Measurements from ENCODE around the gene PLEKHO2.
"Not testable (repeated sequence)": the region's sequence is repeated elsewhere in the genome, so short reads cannot be mapped to it uniquely, and the experiment has no call there.

Gene PLEKHO2, protein sequence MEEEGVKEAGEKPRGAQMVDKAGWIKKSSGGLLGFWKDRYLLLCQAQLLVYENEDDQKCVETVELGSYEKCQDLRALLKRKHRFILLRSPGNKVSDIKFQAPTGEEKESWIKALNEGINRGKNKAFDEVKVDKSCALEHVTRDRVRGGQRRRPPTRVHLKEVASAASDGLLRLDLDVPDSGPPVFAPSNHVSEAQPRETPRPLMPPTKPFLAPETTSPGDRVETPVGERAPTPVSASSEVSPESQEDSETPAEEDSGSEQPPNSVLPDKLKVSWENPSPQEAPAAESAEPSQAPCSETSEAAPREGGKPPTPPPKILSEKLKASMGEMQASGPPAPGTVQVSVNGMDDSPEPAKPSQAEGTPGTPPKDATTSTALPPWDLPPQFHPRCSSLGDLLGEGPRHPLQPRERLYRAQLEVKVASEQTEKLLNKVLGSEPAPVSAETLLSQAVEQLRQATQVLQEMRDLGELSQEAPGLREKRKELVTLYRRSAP

DNA sequence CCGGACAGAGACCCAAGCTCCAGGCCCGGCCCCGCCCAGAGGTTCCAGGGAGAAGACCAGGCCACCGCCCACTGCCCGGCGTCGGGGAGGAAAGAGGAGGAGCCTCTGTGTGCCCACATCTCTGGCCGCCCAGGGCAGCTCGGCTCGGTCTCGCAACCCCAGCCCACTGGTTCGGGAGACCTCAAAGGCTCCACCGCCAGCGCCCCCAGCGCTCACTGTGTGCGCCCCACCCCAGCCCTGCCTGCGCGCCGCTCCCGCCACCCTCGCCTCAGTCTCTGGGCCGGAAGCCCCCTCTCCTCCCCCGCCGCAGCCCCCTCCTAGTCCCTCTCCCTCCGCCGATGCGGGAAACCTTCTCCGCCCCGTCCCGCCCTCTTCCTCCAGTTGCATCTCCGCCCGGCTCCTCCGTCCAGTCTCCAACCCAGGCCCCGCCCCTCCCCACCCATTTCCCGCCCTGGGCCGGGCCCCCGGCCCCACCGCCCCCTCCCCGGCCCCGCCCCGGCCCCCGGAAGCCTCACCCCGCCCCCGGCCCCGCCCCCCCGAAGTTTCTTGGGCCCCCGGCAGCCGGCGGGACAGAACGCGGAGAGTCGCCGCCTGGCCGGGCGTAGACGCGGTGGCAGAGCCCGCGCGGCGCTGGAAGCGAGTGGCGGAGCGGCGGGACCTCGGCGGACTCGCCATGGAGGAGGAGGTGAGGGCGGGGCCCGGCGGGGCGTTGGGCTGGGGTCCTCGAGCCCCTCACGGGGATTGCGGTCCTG lies at the start of gene PLEKHO2:
TSS of gene PLEKHO2 (plus strand) at position 572 of the 752 bp plus-strand sequence. CDS start at position 674, 102 bp downstream.
- peak; percentile 92 for DNase-seq

DNA sequence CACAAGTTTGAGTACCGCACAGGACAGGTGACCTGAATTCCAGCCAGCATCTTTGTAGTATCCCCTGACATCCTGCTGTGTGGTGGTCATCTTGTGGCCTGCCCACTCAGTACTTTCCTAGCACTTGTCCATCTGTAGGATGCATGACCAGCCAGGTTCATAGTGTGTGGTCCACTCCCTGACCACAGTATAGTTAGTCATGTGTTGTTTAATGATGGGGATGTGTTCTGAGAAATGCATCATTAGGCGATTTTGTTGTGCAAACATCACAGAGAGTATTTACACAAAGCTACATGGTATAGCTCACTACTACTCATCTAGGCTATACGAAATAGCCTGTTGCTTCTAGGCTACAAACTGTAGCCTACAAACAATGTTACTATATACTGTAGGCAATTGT lies 49.4 kb upstream of the PLEKHO2 start:
- no peak for DNase-seq

DNA sequence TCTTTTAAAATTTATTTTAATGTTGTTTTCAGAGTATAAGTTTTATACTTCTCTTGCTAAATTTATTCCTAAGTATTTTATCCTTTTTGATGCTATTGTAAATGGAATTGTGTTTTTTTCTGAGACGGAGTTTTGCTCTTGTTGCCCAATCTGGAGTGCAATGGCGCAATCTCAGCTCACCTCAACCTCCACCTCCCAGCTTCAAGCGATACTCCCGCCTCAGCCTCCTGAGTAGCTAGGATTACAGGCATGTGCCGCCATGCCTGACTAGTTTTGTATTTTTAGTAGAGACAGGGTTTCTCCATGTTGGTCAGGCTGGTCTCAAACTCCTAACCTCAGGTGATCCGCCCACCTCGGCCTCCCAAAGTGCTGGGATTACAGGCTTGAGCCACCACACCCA lies 46.4 kb upstream of the PLEKHO2 start:
- not testable (repeated sequence) for DNase-seq

DNA sequence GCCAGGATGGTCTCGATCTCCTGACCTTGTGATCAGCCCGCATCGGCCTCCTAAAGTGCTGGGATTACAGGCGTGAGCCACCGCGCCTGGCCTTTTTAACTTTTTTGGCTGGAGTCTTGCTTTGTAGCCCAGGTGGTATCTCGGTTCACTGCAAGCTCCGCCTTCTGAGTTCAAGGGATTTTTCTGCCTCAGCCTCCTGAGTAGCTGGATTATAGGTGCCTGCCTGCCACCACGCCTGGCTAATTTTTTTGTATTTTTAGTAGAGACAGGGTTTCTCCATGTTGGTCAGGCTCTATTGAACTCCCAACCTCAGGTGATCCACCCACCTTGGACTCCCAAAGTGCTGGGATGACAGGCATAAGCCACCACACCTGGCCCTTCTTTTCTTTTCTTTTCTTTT lies 45.8 kb upstream of the PLEKHO2 start:
- DNase-seq, result not testable (repeated sequence)

DNA sequence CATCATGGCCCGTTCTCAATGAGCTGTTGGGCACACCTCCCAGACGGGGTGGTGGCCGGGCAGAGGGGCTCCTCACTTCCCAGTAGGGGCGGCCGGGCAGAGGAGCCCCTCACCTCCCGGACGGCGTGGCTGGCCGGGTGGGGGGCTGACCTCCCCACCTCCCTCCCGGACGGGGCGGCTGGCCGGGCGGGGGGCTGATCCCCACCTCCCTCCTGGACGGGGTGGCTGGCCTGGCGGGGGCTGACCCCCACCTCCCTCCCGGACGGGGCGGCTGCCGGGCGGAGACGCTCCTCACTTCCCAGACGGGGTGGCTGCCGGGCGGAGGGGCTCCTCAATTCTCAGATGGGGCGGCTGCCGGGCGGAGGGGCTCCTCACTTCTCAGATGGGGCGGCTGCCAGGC lies 42.8 kb upstream of the PLEKHO2 start:
- not testable (repeated sequence) for DNase-seq

DNA sequence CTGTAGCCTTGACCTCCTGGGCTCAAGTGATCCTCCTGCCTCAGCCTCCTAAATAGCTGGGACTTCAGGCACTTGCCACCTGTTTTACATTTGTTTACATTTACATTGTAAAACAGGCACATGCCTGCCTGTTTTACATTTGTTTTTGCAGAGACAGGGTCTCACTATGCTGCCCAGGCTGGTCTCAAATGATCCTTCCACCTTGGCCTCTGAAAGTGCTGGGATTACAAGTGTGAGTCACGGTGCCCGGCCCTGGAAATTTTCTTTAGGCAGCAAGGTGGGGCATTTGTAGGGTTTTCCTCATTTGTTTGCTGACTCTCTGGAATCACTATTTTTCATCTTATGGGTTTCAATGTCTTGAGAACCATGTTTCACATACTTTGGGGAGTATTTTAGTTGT lies 41.2 kb upstream of the PLEKHO2 start:
- DNase-seq, result no peak

DNA sequence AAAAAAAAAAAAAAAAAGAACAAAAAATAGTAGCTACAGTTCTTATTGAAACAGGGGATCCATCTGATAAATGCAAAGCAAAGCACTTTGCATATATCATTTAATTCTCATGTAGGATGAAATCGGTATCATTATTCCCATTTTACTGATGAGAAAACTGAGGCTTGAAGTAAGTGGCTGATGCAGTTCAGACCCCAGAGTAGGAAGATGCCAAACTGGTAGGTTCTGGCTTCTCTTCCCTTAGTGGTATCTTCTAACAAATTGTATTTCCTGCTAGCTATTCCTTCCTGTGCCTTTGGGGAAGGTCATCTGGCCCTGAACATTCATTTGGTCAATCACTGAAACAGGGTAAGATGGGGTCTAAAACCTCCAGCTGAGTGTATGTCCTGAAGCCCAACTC lies 38.2 kb upstream of the PLEKHO2 start:
- DNase-seq, result no peak

DNA sequence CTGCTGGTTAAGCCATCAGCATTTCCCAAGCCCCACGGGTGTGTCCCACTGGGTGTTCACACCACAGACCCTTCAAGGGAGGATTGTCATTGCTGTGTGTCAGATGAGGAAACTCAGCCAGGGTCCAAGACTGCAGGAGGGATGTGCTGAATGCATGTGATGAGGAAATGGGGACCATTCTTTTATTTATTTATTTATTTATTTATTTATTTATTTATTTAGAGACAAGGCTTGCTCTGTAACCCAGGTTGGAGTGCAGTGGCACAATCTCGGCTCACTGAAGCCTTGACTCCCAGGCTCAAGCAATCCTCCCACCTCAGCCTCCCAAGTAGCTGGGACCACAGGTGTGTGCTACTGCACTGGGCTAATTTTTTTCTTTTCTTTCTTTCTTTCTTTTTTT lies 37.1 kb upstream of the PLEKHO2 start:
- DNase-seq, result no peak

DNA sequence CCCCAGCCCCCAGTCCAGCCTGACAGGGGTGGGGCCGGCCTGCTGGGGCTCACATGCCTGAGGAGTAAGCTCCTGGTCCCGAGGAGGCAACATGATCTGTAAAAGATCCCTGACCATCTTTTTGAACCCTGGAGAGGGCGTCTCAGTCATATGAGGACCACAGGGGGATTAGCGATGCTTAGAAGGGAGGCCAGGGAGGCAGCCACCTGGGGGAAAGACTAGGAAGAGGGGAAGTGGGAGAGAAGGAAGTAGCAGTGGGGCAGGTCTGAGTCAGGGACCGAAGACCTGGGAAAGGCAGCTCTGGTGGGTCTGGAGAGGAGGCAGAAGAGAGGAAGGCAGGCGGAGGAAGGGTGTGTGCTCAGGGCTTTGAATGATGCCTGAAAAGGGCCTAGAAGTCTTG lies 35.2 kb upstream of the PLEKHO2 start:
- no peak for DNase-seq

DNA sequence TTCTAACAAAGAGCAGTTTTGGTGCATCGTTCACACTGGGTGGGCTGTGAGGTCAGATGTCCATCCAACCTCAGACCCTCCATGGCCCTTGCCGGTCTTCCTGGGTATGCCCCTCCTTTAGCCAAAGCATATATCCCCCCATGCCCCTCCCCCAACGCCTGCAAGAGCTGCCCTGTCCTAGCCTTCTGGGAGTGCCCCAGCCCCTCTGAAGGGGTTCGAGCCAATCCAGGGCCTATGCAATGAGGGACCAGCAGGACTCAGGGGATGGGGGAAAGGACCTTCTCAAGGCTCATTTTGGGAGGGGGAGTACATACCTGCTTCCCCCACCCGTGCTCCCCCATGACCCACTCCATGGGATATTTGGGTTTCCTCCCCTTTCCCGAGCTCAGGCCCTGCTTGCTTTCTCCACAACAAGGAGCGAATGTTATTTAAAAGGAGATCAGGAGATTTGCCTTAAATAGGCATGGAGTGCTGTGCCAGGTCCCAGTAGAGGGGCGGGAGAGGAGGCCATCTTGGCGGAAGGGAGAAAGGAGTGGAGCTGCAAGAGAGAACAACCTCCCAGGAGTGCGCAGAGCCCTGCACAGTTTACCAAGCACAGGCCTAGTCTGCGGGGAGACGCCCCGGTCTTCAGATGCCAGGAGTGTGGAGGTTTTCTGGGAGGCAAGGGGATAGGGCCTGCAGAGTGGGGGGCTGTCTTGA lies 34.5 kb upstream of the PLEKHO2 start:
- DNase-seq, result no peak

DNA sequence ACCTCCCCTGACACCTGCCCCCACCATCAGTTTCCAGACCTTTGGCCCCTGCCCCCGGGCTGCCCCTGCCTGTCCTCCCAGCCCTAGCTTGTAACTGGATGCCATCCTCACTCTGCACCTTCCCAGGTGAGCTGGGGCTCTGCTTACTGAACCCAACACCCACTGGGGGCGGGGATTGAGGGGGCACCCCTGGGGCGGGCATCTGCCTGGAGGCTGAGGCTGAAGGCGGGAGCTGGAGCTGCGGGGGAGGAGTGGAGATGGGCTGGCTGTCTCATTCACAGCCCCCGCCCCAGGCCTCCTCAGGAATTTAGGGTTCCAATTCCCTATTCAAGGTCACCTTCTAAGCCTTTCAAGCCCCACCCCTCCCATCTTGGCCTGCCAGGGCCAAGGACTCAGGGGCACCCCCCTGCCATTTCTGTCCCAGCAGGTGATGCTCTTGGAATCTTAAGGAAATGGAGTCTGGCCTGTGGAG lies 33.9 kb upstream of the PLEKHO2 start:
- no peak for DNase-seq

DNA sequence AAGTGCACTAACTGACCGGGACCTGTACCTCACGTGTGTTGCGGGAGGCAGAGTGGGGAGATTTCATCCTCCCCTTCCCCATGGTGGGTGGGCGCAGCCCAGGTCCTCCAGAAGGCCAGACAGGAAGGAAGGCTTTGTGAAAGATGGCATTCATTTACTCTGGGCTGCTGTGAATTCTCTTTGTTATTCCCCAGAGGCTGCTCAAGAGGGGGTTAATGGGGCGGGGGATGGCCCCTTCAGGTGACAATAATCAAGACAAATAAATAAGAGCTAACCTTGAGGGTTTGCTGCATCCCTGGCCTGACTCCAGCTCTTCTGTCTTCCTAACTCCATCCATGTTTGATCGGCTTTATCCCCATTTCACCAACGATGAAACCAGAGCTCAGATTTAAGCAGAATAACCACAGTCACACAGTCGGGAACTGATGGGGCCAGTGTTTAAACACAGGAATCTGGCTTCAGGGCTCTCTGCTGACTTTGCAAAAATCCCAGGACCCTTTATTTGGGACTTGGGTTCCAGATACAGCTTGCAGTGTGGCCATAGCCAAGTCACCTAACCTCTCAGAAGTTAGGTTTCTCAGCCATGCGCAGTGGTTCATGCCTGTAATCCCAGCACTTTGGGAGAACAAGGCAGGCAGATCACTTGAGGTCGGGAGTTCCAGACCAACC lies 32.8 kb upstream of the PLEKHO2 start:
- DNase-seq, result no peak

DNA sequence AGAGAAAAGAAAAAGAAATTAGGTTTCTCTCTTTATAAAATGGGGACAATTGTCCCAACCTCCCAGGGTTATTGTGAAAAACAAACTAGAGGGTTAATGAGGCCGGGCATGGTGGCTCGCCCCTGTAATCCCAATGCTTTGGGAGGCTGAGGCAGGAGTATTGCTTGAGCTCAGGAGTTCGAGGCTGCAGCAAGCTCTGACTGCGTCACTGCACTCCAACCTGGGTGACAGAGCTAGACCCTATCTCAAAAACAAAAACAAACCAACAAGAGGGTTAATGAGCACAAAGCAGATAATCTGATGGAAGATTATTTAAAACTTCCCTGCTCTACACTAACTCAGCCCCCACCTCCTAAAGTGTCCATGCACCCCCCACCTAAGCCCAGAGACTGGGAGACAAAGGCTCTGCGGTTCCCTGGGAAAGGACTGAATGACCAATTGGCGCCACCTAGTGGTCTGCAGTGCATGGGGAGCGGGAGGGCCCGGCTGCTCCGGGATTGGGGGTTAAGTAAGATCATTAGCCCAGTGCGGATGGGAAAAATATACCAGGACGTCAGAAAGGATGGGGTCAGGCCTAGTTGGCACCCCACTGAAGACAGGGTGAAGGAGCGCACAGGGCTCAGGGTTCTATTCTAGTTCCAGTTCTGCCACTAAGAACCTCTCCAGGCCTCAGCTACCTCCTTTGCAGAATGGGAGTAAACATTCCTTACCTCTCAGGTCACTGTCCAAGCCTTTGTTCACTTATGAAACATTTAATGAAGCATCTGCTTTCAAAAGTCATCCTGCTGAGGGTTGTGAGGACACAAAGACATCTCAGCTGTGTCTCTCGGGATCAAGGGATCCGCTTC lies 31.8 kb upstream of the PLEKHO2 start:
- peak; percentile 72 for DNase-seq

DNA sequence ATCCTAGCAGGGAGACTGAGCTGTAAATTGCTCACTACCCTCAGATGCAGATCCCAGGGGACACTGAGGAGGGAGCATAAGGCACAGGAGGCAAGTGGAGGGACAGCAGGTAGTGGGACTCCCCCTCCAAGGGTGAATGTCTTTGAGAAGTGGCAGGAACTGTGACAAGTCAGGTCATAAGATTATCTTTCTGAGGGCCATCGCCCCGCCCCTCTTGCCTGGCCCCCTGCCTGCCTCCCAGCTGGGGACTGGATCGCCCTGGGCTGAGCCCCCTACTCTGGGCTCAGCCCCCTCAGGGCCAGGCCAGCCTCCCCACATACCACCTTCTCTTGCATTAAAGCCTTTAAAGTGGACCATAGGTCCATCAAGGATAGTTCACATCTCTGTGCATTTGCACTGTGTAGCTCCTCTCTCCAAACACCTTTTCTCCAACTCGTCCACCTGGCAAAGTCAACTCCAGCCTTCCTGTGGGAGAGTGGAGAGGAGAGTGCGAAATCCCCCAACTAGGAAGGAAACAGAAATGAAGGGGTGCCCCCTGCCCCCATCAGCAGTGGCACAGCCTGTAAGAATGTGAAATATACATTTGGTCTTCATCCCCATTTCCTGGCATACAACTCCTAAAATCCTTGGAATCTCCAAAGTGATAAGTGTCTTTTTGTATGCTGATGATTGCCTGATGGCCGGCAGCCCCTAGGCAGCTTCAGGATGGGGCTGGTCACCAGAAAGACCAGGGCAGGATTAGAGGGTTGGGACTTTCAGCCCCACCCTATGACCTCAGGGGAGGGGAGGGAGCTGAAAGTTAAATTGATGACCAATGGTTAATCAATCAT lies 31.0 kb upstream of the PLEKHO2 start:
- DNase-seq, result no peak

DNA sequence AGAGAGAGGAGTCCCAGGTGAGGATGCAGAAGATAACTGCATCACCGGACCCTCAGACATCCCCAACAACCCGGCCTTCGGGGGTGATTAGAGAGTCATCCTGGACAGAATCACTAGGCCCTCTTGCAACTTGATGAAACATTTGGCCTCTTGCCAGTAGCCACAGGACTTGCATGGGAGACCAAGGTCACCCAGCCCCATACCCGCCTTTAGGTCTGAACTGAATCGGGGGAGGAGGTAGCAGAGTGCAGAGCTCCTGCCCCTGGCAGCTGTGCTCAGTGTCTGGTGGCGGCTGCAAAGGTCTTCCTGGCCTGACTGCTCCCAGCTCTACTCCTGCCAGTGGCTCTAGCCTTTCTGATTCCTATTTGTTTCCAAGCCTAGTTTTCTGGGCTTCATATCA lies 28.6 kb upstream of the PLEKHO2 start:
- DNase-seq, result peak; percentile 25

DNA sequence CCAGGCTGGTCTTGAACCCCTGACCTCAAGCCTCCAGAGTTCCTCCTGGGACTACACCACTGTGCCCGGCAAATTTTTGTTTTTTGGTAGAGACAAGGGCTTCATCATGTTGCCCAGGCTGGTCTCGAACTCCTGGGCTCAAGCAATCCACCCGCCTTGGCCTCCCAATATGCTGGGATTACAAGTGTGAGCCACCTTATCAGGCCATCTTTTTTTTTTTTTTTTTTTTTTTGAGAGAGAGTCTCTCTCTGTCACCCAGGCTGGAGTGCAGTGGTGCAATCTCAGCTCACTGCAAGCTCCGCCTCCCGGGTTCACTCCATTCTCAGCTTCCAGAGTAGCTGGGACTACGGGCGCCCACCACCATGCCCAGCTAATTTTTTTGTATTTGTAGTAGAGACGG lies 27.4 kb upstream of the PLEKHO2 start:
- DNase-seq, result not testable (repeated sequence)

DNA sequence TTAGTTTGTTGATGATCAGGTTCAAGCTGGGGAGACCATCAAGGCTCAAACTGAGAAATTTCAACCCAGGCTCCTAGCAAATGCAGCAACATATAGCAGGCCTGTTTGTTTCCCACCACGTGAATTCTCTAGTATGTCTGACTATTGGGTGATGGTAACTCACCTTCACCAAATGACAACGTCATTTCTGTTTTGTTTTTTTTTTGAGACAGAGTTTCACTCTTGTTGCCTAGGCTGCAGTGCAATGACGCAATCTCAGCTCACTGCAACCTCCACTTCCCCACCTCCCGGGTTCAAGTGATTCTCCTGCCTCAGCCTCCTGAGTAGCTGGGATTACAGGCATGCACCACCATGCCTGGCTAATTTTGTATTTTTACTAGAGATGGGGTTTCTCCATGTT lies 26.8 kb upstream of the PLEKHO2 start:
- DNase-seq, result not testable (repeated sequence)

DNA sequence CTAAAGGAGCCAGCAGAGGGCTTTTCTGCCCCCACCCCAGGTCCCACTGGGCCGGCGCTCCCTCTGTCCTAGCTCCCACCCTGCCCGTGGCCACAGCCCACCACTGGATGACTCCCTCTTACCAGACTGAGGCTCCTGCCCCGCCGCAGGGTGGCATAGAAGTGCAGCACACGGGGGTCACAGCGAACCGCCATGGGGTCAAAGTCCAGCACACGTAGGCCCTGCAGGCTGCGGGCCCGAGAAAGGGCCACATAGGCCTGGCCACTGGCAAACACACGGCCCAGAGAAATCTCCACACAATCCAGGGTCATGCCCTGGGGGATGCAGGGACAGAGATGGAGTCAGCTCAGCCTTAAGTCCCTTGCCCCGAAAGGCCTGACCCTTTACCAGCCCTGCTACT lies 25.3 kb upstream of the PLEKHO2 start:
- DNase-seq, result no peak

DNA sequence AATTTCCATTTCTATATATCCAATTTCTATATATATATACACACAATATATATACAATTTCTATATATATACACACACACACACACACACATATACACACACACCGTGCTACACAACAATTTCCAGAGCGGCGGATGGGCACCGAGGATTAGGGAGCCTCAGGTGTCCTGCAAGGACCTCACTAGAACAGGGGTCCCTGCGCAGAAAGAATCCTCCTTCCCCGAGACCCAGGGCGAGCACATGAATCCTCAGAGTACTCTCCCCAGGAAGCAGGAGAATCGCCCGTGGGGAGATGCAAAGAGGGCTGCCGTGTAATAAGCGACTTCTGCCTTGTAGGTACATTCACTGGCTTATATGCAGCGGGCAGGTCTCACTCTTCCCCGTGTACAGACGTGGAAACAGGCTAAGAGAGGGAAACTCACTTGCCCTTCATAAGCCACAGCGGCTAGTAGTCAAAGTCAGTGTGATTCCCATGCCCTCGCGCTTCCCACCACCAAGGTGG lies 16.7 kb upstream of the PLEKHO2 start:
- no peak for DNase-seq

DNA sequence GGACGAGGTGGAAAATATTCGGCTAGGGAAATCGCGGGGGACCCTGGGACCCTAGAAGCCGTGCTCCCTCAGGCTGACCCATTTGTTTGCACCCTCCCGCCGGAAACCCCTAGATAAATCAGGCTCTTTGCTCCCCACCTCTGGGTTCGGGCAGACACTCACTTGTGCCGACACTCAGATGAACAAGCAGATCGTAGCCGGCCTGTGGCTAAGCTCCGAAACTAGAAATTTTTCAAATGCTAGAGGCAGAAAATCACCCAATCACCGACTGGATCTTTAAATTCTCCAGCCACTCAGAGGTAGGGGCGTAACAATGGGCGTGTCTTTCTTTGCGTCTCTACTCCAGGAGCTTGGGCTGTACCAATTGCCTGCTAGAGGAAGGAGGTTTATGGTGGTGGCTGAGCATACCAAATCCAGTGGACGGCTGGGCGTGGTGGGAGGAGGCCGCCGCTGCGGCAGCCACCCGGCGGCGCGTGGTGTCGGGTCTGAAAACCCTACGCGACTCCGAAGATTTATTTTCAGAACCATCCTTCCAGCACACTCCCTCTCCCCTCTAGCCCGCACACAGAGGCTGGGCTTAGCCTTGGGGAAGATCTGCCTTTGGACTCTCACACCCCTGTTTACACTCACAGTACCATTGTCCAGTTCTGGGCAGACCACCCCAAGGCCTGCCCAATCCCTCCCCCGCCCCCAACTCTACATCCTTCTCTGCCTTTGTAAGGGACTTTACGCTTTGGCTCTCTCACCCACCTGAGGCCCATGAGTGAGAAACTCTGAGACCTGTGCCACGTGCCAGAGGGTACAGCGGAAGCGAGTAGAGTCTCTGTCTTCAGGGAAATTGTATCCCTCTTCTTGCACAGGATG lies 16.1 kb upstream of the PLEKHO2 start, which contains the start of gene PIF1:
TSS of gene PIF1 (minus strand) at position 217 of the 864 bp plus-strand sequence. CDS start 1,312 bp downstream, outside the sequence.
- DNase-seq, result peak; percentile 100

Data from NCI-H1105 treated with DMSO at 0.1 percent for 48 hours (cell line).